ENCODE measurements around the gene PTOV1. TPM values are rescaled to one million over a fixed set of nuclear protein-coding genes. Genes with fewer than 3 reads are reported as not detected.

PTOV1 gene
- total and polyA plus RNA-seq, 2 of the 8 experiments (the other 6 are each of a cell fraction or from before 2014, with no cell fraction given), result 147 to 251 TPM

GRCh38 chr19:49904136-49904535 lies 53.2 kb downstream of the PTOV1 start (continued):
- no peak for TF ChIP-seq POU5F1 (IDR thresholded peaks at IDR 0.05; ENCODE audit: low read depth, low read length)
- no peak for TF ChIP-seq CHD2 (IDR thresholded peaks at IDR 0.05; ENCODE audit: low read length)
- TF ChIP-seq RXRA (IDR thresholded peaks at IDR 0.05; ENCODE audit: insufficient read depth, low read depth, low read length), result no peak
- TF ChIP-seq GABPA (IDR thresholded peaks at IDR 0.05; ENCODE audit: borderline replicate concordance, insufficient read depth, low read length), result no peak
- no peak for TF ChIP-seq GTF2F1 (IDR thresholded peaks at IDR 0.05; ENCODE audit: borderline replicate concordance, low read depth, low read length)
- no peak for TF ChIP-seq SP1 (IDR thresholded peaks at IDR 0.05; ENCODE audit: low read depth, low read length)
- no peak for TF ChIP-seq EP300 (IDR thresholded peaks at IDR 0.05; ENCODE audit: borderline replicate concordance in 1 of 2, low read depth in 2 of 2, low read length in 2 of 2)
- TF ChIP-seq JUND (IDR thresholded peaks at IDR 0.05; ENCODE audit: low read length), result no peak
- TF ChIP-seq SP4 (IDR thresholded peaks at IDR 0.05; ENCODE audit: low read length), result no peak

All from H1 (cell line).